T-helper 17 cell (primary cell): ENCODE measurements around the gene CD14. TPM values are rescaled to one million over a fixed set of nuclear protein-coding genes. Genes with fewer than 3 reads are reported as not detected.
"Not testable (repeated sequence)": the region's sequence is repeated elsewhere in the genome, so short reads cannot be mapped to it uniquely, and the experiment has no call there.

ENCODE experiments used
- ATAC-seq: fragments of 150-1000 bp; cut with Tn5 transposase; 2 replicates; pipeline ENCODE4 v1.10.0; 2021; ENCODE audit warnings: mild to moderate bottlenecking, moderate library complexity
- DNase-seq, 3 donors: peaks; one replicate each; pipeline versions ENCODE4 v3.0.0 to v3.0.0-alpha.2; 2020 to 2021
- H3K9me3 ChIP-seq: one replicate; pipeline ENCODE4 v1.7.0; 2013; ENCODE audit warnings: low read length, mild to moderate bottlenecking; ENCODE audit not compliant: control insufficient read depth, poor library complexity, severe bottlenecking
- H3K27ac Mint-ChIP-seq: one replicate; pipeline ENCODE4 v1.8.0; 2022; ENCODE audit warnings: mild to moderate bottlenecking, moderate library complexity, mixed read lengths
- H3K27me3 Mint-ChIP-seq: one replicate; pipeline ENCODE4 v1.8.0; 2022; ENCODE audit warnings: mixed read lengths
- H3K36me3 Mint-ChIP-seq: one replicate; pipeline ENCODE4 v1.8.0; 2022; ENCODE audit warnings: low read depth, mixed read lengths
- H3K4me1 Mint-ChIP-seq: one replicate; pipeline ENCODE4 v1.8.0; 2022; ENCODE audit warnings: mild to moderate bottlenecking, mixed read lengths
- H3K4me3 Mint-ChIP-seq: one replicate; pipeline ENCODE4 v1.8.0; 2022; ENCODE audit warnings: mild to moderate bottlenecking, moderate library complexity, mixed read lengths
- total RNA-seq, 4 donors: library from RNA in 2 of 4; stranded (reverse) in 2 of 4; gene quantifications; one replicate each; pipeline ENCODE4 v1.2.3 and lab custom pipeline; 2022 to 2026

The CD14 gene
- total RNA-seq, 2 donors from 2014 or later, result 1.4 to 9.2 TPM

DNA sequence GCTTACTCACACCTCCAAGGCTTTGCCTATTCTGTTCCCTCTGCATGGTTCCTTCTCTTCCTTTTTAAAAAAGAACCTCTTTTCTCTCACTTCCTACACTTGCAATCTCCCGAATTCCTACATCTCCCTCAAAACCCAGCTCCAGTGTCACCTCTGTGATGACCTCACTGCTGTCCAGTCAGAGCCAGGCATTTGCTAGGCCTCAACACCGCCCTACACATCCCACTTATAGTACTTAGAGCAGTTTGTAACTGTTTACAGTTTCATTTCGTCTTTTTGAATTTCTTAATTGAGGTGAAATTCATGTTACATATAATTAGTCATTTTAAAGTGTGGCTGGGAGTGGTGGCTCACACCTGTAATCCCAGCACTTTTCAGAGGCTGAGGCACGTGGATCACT lies 30.8 kb downstream of the CD14 start:
- no peak overlapping the region for H3K4me3 Mint-ChIP-seq
- no peaks in the 10 kb centered on the region for H3K36me3 Mint-ChIP-seq
- no peak for DNase-seq
- H3K4me1 Mint-ChIP-seq, result no peaks in the 10 kb centered on the region
- H3K27ac Mint-ChIP-seq, result no peak overlapping the region
- ATAC-seq, result no peak
- no peaks in the 10 kb centered on the region for H3K9me3 ChIP-seq
- H3K27me3 Mint-ChIP-seq, result no peaks in the 10 kb centered on the region

DNA sequence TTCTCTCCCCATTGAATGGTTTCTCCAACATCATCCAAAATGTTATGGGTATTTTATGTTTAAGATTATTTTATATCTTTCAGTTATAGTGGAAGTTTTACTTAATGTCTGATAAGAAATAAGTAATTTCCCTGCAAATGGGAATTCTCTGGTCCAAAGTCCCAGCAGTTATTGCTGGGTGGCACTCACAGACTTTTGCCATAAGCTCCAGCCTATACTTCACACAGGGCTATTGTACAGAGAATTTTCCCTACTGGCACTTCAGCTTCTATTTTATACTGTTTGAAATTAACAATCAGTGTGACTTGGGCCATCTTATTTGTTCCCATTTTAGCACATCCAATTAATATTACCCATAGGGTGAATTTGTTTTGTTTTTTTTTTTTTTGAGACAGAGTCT lies 32.9 kb downstream of the CD14 start:
- DNase-seq (no peak), ATAC-seq (no peak)
- H3K9me3 ChIP-seq, result no peaks in the 10 kb centered on the region
- H3K27ac Mint-ChIP-seq, result peak overlapping the region; percentile 2
- no peak overlapping the region for H3K4me3 Mint-ChIP-seq
- no peaks in the 10 kb centered on the region for H3K27me3 Mint-ChIP-seq
- no peaks in the 10 kb centered on the region for H3K4me1 Mint-ChIP-seq
- H3K36me3 Mint-ChIP-seq, result no peaks in the 10 kb centered on the region

DNA sequence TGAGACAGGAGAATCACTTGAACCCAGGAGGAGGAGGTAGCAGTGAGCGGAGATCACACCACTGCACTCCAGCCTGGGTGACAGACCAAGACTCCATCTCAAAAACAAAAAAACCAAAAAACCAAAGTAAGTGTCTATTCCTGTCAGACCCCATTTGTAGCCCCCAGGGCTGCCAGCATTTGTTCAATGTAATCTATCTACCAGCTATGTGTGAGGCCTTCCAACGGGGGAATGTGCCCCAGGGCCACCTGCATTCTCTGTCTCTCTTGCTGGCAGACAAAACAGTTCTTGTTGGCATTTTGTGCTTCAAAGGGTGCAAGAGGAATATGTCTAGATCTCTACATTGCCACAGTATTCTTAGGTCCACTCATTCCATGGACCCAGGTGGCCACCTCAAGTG lies 34.1 kb downstream of the CD14 start:
- no peaks in the 10 kb centered on the region for H3K9me3 ChIP-seq
- no peak overlapping the region for H3K27ac Mint-ChIP-seq
- ATAC-seq (no peak), DNase-seq (no peak)
- no peaks in the 10 kb centered on the region for H3K27me3 Mint-ChIP-seq
- no peaks in the 10 kb centered on the region for H3K36me3 Mint-ChIP-seq
- no peaks in the 10 kb centered on the region for H3K4me1 Mint-ChIP-seq
- H3K4me3 Mint-ChIP-seq, result no peak overlapping the region

DNA sequence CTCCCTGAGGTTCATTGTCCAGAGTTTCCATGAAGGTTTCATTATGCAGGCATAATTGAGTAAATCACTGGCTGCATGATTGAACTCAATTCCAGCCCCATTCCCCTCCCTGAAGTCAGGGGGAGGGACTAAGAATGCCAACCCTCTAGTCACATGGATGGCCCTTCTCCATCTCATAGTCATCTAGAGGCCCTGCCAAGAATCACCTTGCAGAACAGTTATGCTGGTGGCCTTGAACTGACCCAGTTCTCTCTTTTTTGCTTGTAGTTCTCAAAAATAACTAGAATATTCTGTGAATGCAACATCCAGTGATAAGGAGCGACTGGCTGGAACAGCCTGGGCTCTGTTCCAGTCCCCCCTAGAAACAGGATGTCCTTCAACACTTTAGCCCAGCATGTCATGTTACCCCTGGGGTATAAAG lies 36.6 kb downstream of the CD14 start:
- DNase-seq (no peak), ATAC-seq (no peak)
- H3K9me3 ChIP-seq, result no peaks in the 10 kb centered on the region
- no peaks in the 10 kb centered on the region for H3K27me3 Mint-ChIP-seq
- no peaks in the 10 kb centered on the region for H3K36me3 Mint-ChIP-seq
- no peak overlapping the region for H3K27ac Mint-ChIP-seq
- no peak overlapping the region for H3K4me3 Mint-ChIP-seq
- H3K4me1 Mint-ChIP-seq, result peaks cover 2% of the 10 kb centered on the region

DNA sequence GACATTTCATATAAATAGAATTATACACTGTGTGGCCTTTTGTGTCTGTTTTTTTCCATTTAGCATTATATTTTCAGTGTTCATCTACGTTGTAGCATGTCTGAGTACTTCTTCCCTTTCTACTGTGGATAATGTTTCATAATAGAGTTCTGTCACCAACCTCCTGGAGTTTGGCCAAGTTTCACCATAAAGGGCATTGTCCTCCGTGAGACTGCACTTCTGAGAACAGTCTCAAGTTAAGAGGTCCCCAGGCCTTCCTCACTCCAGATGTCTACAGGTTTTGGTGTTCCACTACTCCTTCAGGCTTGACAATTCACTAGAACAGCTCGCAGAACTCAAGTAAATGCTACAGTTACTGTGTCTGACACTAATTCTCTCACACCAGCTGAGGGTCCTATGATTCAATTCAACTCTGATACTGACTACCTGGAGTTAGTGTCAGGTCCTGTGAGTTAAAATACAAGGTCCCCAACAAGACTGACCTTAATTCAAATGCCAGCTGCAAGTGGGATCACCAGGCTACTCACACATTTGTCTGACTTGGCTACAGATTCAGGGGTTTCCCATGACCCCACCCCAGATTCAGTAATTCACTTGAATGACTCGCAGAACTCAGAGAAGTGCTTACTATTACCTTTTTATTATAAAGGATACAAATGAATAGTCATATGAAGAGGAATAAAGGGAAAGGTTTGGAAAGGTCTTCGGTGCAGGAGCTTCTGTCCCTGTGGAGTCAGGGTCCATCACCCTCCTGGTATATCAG lies 37.3 kb downstream of the CD14 start:
- ATAC-seq (no peak), DNase-seq (no peak)
- H3K9me3 ChIP-seq, result no peaks in the 10 kb centered on the region
- no peaks in the 10 kb centered on the region for H3K36me3 Mint-ChIP-seq
- no peaks in the 10 kb centered on the region for H3K27me3 Mint-ChIP-seq
- H3K27ac Mint-ChIP-seq, result no peak overlapping the region
- peaks cover 2% of the 10 kb centered on the region for H3K4me1 Mint-ChIP-seq
- H3K4me3 Mint-ChIP-seq, result no peak overlapping the region

DNA sequence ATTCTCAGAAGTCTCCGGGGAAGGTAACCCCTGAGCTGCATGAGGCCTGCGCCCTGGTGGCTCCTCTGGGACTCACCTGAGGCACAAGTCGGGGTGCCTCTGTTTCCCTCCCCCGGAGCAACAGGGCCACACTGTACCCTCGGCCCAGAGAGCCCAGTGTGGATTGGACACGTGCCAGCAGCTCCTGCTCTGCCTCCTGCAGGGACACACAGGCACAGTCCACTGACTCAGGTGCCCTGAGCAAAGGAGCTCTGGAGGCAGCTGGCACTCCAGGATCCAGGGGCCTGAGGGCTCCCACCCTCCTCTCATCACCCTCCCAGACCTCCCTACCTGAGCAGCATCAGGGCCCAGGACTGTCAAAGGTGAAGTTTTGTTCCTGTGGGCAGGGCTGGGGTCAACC lies 38.8 kb downstream of the CD14 start:
- no peaks in the 10 kb centered on the region for H3K27me3 Mint-ChIP-seq
- H3K27ac Mint-ChIP-seq, result no peak overlapping the region
- H3K9me3 ChIP-seq, result no peaks in the 10 kb centered on the region
- no peak for ATAC-seq
- H3K36me3 Mint-ChIP-seq, result no peaks in the 10 kb centered on the region
- H3K4me1 Mint-ChIP-seq, result peaks cover 2% of the 10 kb centered on the region
- H3K4me3 Mint-ChIP-seq, result no peak overlapping the region
- no peak for DNase-seq

DNA sequence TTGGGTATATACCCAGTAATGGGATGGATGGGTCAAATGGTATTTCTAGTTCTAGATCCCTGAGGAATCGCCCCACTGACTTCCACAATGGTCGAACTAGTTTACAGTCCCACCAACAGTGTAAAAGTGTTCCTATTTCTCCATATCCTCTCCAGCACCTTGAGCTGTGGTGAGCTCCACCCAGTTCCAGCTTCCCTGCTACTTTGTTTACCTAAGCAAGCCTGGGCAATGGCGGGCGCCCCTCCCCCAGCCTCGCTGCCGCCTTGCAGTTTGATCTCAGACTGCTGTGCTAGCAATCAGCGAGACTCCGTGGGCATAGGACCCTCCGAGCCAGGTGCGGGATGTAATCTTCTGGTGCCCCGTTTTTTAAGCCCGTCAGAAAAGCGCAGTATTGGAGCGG lies 39.9 kb downstream of the CD14 start:
- not testable (repeated sequence) for H3K4me1 Mint-ChIP-seq, ATAC-seq, H3K27me3 Mint-ChIP-seq, DNase-seq, H3K27ac Mint-ChIP-seq, H3K9me3 ChIP-seq, H3K36me3 Mint-ChIP-seq
- peak overlapping the region; percentile 9 for H3K4me3 Mint-ChIP-seq

DNA sequence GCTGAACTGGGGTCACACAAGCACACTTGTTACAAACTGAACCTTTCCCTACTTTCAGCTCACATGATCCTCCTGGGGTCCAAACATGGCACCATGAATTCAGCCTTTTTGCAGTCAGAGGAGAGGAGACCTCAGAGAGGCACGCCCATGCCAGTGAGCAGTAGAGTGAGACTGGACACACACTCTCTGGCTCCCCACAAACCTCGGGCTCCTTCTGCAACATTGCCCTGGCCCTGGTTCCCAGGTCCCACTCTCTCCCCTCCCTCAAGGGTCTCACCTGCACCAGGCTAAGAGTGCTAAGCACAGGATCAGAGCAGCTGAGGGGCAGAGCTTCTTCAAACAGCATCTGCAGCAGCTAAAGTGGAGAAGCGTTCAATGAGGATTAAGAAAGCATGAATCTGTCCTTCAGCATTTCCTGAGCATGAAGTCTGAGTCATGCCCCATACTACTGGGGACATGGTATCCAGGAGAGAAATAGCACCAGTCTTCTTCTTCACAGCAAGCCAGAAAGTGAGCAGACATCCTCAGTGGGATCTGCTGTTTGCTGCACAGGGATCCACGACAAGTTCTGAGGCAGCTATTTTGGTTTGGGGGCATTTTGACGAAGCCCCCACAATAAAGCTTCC lies 41.1 kb downstream of the CD14 start:
- no peak for DNase-seq

DNA sequence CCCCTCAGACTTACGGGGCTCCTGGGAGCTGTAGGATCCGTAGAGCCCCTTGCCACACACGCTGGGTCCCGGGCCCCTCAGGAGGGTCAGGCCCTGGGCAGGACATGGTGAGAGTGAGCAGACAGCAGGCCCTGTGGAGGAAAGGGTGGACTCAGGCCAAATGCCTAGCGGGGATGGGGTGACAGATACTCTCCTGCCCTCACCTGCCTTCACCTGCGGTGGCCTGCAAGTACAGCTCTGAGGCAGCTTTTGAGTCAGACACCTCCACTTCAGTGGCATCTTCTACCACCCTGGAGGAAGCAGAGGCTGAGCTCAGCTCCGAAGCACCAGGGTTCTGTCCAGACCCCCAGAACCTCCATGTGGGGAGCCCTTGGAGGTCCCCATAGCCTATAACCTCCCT lies 42.1 kb downstream of the CD14 start:
- Mint-ChIP-seq H3K36me3 (no peaks in the 10 kb centered on the region), H3K4me3 (no peak overlapping the region), H3K27ac (no peak overlapping the region), H3K4me1 (peaks cover 2% of the 10 kb centered on the region), H3K27me3 (no peaks in the 10 kb centered on the region)
- DNase-seq (no peak), ATAC-seq (no peak)
- H3K9me3 ChIP-seq, result no peaks in the 10 kb centered on the region

More for the DNA sequence above, 41.1 kb downstream of the CD14 start:
- H3K36me3 Mint-ChIP-seq, result no peaks in the 10 kb centered on the region
- no peaks in the 10 kb centered on the region for H3K9me3 ChIP-seq
- H3K27ac Mint-ChIP-seq, result no peak overlapping the region
- H3K4me3 Mint-ChIP-seq, result no peak overlapping the region
- no peak for ATAC-seq
- H3K4me1 Mint-ChIP-seq, result peaks cover 2% of the 10 kb centered on the region
- no peaks in the 10 kb centered on the region for H3K27me3 Mint-ChIP-seq

DNA sequence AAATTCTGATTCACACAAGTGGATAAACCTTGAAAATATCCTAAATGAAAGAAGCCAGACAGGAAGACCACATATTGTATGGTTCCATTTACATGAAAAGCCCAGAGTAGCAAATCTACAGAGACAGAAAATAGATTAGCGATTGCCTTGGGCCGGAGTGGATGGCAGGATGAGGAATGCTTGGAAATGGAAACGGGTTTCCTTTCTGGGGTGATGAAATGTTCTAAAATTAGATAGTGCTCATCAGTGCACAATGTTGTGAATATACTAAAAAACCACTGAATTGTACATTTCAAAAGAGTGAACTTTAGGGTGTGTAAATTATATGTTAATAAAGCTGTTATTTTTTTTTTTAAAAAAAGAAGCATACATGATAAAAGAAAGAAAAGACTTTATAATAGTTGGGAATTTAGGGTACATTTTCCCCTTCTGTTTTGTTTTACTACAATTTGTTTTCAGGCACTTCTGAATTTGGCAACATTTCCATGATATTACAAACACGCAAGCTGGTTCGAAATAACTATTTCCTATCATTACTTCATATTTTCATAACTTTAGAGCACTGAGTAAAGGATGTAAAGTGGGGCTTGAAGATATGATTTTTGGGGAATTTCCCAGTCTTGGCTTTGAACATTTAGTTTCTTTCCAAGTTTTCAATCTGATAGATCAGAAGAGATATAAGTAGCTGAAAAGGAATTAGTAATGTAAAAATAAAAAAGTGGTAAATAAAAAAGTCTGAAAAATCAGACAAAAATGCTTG lies 44.5 kb downstream of the CD14 start:
- Mint-ChIP-seq H3K4me3 (no peak overlapping the region), H3K4me1 (peaks cover 2% of the 10 kb centered on the region), H3K27ac (no peak overlapping the region), H3K27me3 (no peaks in the 10 kb centered on the region), H3K36me3 (peaks cover 2% of the 10 kb centered on the region)
- no peak for ATAC-seq
- no peak for DNase-seq
- H3K9me3 ChIP-seq, result peaks cover 1% of the 10 kb centered on the region

DNA sequence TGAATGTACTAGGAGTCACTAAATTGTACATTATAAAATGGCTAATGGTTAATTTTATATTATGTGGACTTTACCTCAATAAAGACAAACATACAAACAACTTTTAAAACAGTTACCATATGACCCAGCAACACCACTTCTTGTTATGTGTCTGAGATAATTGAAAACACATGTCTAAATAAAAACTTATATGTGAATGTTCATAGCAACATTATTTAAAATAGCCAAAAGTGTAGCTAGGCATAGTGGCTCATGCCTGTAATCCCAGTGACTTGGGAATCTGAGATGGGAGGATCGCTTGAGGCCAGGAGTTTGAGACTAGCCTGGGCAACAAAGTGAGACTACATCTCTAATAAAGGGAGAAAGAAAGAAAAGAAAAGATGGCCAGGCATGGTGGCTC lies 45.5 kb downstream of the CD14 start:
- ATAC-seq (no peak), DNase-seq (no peak)
- Mint-ChIP-seq H3K27me3 (no peaks in the 10 kb centered on the region), H3K4me3 (no peak overlapping the region), H3K36me3 (peaks cover 2% of the 10 kb centered on the region), H3K27ac (no peak overlapping the region), H3K4me1 (no peaks in the 10 kb centered on the region)
- H3K9me3 ChIP-seq, result peaks cover 5% of the 10 kb centered on the region
